LNCAP (cell line): ENCODE measurements around the gene ANKRD66.

ENCODE experiments used
- TF ChIP-seq, protein P1 (sequence below): fragments of 450-650 bp; IDR thresholded peaks from 2 replicates; pipeline ENCODE4 v1.5.1; 2017; ENCODE audit warnings: mild to moderate bottlenecking

Gene ANKRD66

DNA sequence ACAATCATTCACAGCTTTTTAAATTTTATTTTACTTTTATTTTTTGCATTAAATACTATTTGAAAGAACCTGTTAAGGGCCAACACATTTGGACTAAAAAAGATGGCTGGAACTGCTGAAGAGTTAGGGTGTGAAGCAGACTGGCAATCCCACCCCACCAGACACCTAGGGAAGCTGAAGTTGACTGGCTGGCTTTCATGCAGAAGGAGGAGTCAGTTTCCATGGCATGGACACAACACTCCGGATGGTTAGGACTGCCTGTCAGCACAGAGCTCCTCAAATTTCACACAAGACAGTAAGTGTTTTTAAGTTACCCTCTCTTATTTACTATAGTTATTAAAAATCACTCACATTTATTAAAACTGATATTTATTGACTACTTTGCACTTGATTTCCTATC is at the start of gene ANKRD66:
Gene ANKRD66, plus strand, starts transcription at position 238 of the 400 bp plus-strand sequence. CDS start 5,016 bp downstream, outside the sequence.
- TF ChIP-seq, protein P1, sequence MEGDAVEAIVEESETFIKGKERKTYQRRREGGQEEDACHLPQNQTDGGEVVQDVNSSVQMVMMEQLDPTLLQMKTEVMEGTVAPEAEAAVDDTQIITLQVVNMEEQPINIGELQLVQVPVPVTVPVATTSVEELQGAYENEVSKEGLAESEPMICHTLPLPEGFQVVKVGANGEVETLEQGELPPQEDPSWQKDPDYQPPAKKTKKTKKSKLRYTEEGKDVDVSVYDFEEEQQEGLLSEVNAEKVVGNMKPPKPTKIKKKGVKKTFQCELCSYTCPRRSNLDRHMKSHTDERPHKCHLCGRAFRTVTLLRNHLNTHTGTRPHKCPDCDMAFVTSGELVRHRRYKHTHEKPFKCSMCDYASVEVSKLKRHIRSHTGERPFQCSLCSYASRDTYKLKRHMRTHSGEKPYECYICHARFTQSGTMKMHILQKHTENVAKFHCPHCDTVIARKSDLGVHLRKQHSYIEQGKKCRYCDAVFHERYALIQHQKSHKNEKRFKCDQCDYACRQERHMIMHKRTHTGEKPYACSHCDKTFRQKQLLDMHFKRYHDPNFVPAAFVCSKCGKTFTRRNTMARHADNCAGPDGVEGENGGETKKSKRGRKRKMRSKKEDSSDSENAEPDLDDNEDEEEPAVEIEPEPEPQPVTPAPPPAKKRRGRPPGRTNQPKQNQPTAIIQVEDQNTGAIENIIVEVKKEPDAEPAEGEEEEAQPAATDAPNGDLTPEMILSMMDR = no peak

GRCh38 chr6:46699970-46700369 is 46.8 kb upstream of the ANKRD66 start:
- TF ChIP-seq, protein P1 = no peak

DNA sequence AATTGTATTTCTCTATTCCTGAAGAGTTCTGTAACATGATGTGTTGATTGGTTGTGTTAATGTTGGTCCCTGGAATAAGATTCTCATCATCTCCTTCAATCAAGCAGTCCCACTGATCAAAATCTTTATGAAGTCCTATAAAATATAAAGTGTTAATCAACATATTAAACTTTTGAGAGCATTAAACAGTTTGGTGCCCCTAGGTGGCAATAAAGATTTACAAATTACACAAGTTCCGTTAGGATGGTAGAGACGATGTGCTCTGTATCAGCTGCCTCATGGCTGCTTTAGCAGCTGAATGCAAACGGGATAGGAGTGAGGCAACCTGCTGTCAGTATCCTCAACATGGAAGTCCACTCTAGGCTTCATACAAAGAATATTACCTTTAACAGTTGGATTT is 42.2 kb upstream of the ANKRD66 start:
- TF ChIP-seq, protein P1 = peak; percentile 49

GRCh38 chr6:46706464-46706863 is 40.3 kb upstream of the ANKRD66 start:
- TF ChIP-seq, protein P1 = no peak

DNA sequence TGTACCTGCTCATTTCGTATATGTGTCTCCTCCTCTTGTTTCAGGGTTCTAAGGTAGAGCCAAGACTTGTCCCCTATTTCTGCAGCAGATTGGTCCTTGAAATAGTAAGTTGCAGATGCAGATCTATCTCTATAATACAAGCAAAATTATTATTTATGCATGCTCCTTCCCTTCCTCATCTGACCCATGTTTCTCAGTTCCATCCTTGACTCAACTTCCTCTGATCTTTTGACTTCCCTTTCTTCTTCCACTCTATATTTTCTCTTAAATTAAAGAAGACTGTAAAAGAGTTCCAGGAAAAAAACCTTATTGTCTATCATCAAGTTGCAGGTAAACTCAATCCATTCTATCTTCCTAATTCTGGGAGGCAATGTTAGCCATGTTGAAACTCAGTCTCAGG is 35.2 kb upstream of the ANKRD66 start:
- TF ChIP-seq, protein P1 = no peak

DNA sequence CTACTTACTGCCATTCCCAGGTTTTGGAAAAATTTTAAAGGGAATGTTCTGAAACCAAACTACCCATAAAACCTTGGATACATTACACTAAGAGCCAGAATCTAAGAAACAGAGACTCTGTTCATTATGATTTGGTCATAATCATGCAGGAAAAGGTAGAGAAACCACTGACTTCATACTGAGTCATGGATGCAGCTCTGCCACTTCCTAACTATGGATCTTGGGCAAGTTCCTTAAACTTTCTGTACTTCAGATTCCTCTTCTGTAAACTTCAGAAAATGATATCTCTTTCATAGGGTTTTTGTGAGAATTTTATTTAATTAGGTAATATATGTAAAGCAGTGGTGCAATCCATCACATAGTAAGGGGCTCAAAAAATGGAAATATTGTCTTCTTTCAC is 31.6 kb upstream of the ANKRD66 start:
- TF ChIP-seq, protein P1 = no peak

GRCh38 chr6:46719099-46719498 is 27.6 kb upstream of the ANKRD66 start:
- TF ChIP-seq, protein P1 = no peak

DNA sequence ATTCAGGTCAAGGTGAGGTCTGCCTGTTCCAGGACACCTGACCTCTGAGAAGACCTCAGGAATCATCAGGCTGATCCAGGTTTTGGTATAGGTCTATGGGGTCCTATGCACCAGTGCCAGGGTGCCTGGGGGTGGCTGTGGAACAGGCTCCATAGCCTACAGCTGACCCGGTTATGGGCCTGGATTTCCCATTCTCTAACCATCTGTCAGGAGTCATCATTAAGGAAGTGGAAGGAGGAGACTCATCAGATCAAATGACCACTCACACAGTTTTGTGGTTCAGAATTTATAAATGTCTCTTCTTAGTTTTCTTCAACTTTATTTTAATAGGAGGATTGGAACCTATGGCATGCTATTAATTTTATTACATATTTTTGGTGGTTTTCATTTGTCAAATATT is 26.3 kb upstream of the ANKRD66 start:
- TF ChIP-seq, protein P1 = no peak
